T follicular helper cell (primary cell): ENCODE measurements around the gene ALG5.

Source experiments
- DNase-seq: peaks from one replicate; pipeline ENCODE4 v3.0.0-alpha.2; 2020; ENCODE audit warnings: low read depth

ALG5 gene

GRCh38 chr13:36979361-36980050 lies 19.6 kb downstream of the ALG5 start:
- DNase-seq = no peak

- no peak for DNase-seq
These were observed 24.0 kb downstream of the ALG5 start for GRCh38 chr13:36975172-36975571.

GRCh38 chr13:36973621-36974295 lies 25.4 kb downstream of the ALG5 start:
- DNase-seq = no peak

- no peak for DNase-seq
These were observed 26.1 kb downstream of the ALG5 start for GRCh38 chr13:36973009-36973408.

GRCh38 chr13:36966404-36966803 lies 32.7 kb downstream of the ALG5 start:
- no peak for DNase-seq

- no peak for DNase-seq
These were observed 33.4 kb downstream of the ALG5 start for GRCh38 chr13:36965767-36966166.

- DNase-seq = no peak
These were observed 39.6 kb downstream of the ALG5 start for GRCh38 chr13:36959456-36960116.

- no peak for DNase-seq
These were observed 44.6 kb downstream of the ALG5 start for GRCh38 chr13:36954542-36954941.

- no peak for DNase-seq
These were observed 48.2 kb downstream of the ALG5 start for GRCh38 chr13:36950920-36951319.

GRCh38 chr13:36950330-36950729 lies 48.8 kb downstream of the ALG5 start:
- no peak for DNase-seq

GRCh38 chr13:36945078-36945477 lies 54.1 kb downstream of the ALG5 start:
- no peak for DNase-seq

GRCh38 chr13:36925603-36926002 lies 73.5 kb downstream of the ALG5 start:
- DNase-seq = no peak

- DNase-seq = no peak
These were observed 75.1 kb downstream of the ALG5 start for GRCh38 chr13:36924001-36924400.

- DNase-seq = no peak
These were observed 77.4 kb downstream of the ALG5 start for GRCh38 chr13:36921631-36922301.

GRCh38 chr13:36920616-36921185 lies 78.4 kb downstream of the ALG5 start:
- DNase-seq = no peak

GRCh38 chr13:36919833-36920615 lies 79.1 kb downstream of the ALG5 start, which contains the start of gene SMAD9:
SMAD9 (minus strand) TSS chr13:36920238; CDS start chr13:36879689, 40,549 bp downstream.
- no peak for DNase-seq

GRCh38 chr13:36919171-36919832 lies 79.8 kb downstream of the ALG5 start:
- DNase-seq = no peak

GRCh38 chr13:36918246-36919131 lies 80.7 kb downstream of the ALG5 start:
- no peak for DNase-seq

- DNase-seq = no peak
These were observed 81.8 kb downstream of the ALG5 start for GRCh38 chr13:36917311-36917710.
